ENCODE results near the gene PEX10.

DNA sequence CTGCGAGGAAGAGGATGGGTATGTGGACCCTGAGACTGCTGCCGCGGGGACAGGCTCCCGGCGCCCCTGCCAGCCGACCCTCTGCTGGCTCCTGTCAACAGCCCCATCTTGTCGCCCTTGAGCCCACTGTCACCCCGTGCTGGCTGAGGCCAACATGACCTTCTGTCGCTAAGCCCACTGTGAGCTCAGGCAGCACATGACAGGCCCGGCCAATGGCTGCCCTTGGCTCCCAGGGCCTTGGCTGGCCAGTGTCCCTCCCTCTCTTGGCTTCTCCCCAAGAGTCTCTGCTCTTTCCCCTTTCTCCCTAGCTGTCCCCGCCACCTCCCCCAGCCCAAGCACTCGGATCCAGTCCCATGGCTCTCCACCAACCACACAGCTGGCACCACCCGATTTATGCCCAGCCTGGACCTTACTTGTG, 3.5 kb downstream of the PEX10 start:
- TF ChIP-seq EZH2 (IDR thresholded peaks at IDR 0.05; ENCODE audit: borderline replicate concordance) (no peak), EZH2phosphoT487 (IDR thresholded peaks at IDR 0.05; ENCODE audit: low read depth, severe bottlenecking, unreplicated experiment) (no peak)
- TF ChIP-seq, protein P1, sequence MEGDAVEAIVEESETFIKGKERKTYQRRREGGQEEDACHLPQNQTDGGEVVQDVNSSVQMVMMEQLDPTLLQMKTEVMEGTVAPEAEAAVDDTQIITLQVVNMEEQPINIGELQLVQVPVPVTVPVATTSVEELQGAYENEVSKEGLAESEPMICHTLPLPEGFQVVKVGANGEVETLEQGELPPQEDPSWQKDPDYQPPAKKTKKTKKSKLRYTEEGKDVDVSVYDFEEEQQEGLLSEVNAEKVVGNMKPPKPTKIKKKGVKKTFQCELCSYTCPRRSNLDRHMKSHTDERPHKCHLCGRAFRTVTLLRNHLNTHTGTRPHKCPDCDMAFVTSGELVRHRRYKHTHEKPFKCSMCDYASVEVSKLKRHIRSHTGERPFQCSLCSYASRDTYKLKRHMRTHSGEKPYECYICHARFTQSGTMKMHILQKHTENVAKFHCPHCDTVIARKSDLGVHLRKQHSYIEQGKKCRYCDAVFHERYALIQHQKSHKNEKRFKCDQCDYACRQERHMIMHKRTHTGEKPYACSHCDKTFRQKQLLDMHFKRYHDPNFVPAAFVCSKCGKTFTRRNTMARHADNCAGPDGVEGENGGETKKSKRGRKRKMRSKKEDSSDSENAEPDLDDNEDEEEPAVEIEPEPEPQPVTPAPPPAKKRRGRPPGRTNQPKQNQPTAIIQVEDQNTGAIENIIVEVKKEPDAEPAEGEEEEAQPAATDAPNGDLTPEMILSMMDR (IDR thresholded peaks at IDR 0.05; ENCODE audit: poor library complexity): no peak

All from hepatocyte (in vitro differentiated cells).